Type B pancreatic cell (in vitro differentiated cells): ENCODE data around the gene PHOX2B. TPM values are rescaled to one million over a fixed set of nuclear protein-coding genes. Genes with fewer than 3 reads are reported as not detected.
"Not testable (repeated sequence)": the region's sequence is repeated elsewhere in the genome, so short reads cannot be mapped to it uniquely, and the experiment has no call there.

Experiments used
- DNase-seq: peaks from one replicate; pipeline ENCODE4 v3.0.0; 2021; ENCODE audit warnings: mixed read lengths; ENCODE audit not compliant: unreplicated experiment; ENCODE audit errors: extremely low spot score
- H3K27ac Mint-ChIP-seq: 2 replicates; pipeline ENCODE4 v1.8.0; 2021; ENCODE audit warnings: mild to moderate bottlenecking, mixed read lengths
- H3K27me3 Mint-ChIP-seq: 2 replicates; pipeline ENCODE4 v1.8.0; 2021; ENCODE audit warnings: mixed read lengths
- H3K36me3 Mint-ChIP-seq: 2 replicates; pipeline ENCODE4 v1.8.0; 2021; ENCODE audit warnings: mixed read lengths
- H3K4me1 Mint-ChIP-seq: one replicate; pipeline ENCODE4 v1.8.0; 2021; ENCODE audit warnings: mixed read lengths; ENCODE audit not compliant: unreplicated experiment
- H3K4me3 Mint-ChIP-seq: 2 replicates; pipeline ENCODE4 v1.8.0; 2021; ENCODE audit warnings: mild to moderate bottlenecking, mixed read lengths
- H3K9me3 Mint-ChIP-seq: 2 replicates; pipeline ENCODE4 v1.8.0; 2021; ENCODE audit warnings: mixed read lengths
- CTCF ChIP-seq: fragments of 200-600 bp; sonication (generic); conservative IDR thresholded peaks from 2 replicates; pipeline ENCODE4 v1.5.0; 2021; ENCODE audit warnings: antibody characterized with exemption, mild to moderate bottlenecking
- total RNA-seq: library from RNA; stranded (reverse); gene quantifications from 2 replicates; pipeline ENCODE4 v1.2.1, GENCODE V29; 2021; ENCODE audit warnings: low replicate concordance

Gene PHOX2B
- total RNA-seq, 1 donor from 2014 or later, result 1.7 TPM

- H3K27me3 Mint-ChIP-seq, result peaks cover 43% of the 10 kb centered on the region
- H3K4me3 Mint-ChIP-seq, result no peak overlapping the region
- TF ChIP-seq CTCF, result no peak
- H3K9me3 Mint-ChIP-seq, result no peaks in the 10 kb centered on the region
- H3K27ac Mint-ChIP-seq, result no peak overlapping the region
- no peaks in the 10 kb centered on the region for H3K4me1 Mint-ChIP-seq
- no peaks in the 10 kb centered on the region for H3K36me3 Mint-ChIP-seq
- no peak for DNase-seq
Observed at GRCh38 chr4:41714364-41715000, 34.0 kb downstream of the PHOX2B start.

GRCh38 chr4:41713768-41714167 lies 34.8 kb downstream of the PHOX2B start:
- no peaks in the 10 kb centered on the region for H3K4me1 Mint-ChIP-seq
- TF ChIP-seq CTCF, result no peak
- peaks cover 40% of the 10 kb centered on the region for H3K27me3 Mint-ChIP-seq
- no peak for DNase-seq
- H3K4me3 Mint-ChIP-seq, result no peak overlapping the region
- H3K27ac Mint-ChIP-seq, result no peak overlapping the region
- H3K9me3 Mint-ChIP-seq, result no peaks in the 10 kb centered on the region
- H3K36me3 Mint-ChIP-seq, result no peaks in the 10 kb centered on the region

GRCh38 chr4:41712425-41712824 lies 36.1 kb downstream of the PHOX2B start:
- TF ChIP-seq CTCF, result no peak
- DNase-seq, result no peak
- Mint-ChIP-seq H3K36me3 (no peaks in the 10 kb centered on the region), H3K27ac (no peak overlapping the region), H3K27me3 (peaks cover 46% of the 10 kb centered on the region), H3K4me1 (peaks cover 5% of the 10 kb centered on the region), H3K9me3 (no peaks in the 10 kb centered on the region), H3K4me3 (no peak overlapping the region)

GRCh38 chr4:41711654-41712053 lies 36.9 kb downstream of the PHOX2B start:
- not testable (repeated sequence) for DNase-seq, H3K27ac Mint-ChIP-seq, H3K9me3 Mint-ChIP-seq, H3K36me3 Mint-ChIP-seq, H3K4me1 Mint-ChIP-seq, H3K4me3 Mint-ChIP-seq
- peaks cover 43% of the 10 kb centered on the region for H3K27me3 Mint-ChIP-seq

- H3K27me3 Mint-ChIP-seq, result peaks cover 43% of the 10 kb centered on the region
- H3K4me1 Mint-ChIP-seq, result peaks cover 5% of the 10 kb centered on the region
- H3K4me3 Mint-ChIP-seq, result no peak overlapping the region
- DNase-seq, result no peak
- H3K9me3 Mint-ChIP-seq, result no peaks in the 10 kb centered on the region
- TF ChIP-seq CTCF, result no peak
- no peaks in the 10 kb centered on the region for H3K36me3 Mint-ChIP-seq
- H3K27ac Mint-ChIP-seq, result peak overlapping the region; percentile 41
Observed at GRCh38 chr4:41709844-41710481, 38.6 kb downstream of the PHOX2B start.

GRCh38 chr4:41703785-41704184 lies 44.7 kb downstream of the PHOX2B start:
- TF ChIP-seq CTCF, result no peak
- peaks cover 54% of the 10 kb centered on the region for H3K27me3 Mint-ChIP-seq
- no peaks in the 10 kb centered on the region for H3K36me3 Mint-ChIP-seq

More at GRCh38 chr4:41703785-41704184, 44.7 kb downstream of the PHOX2B start:
- Mint-ChIP-seq H3K27ac (no peak overlapping the region), H3K4me3 (no peak overlapping the region), H3K4me1 (peaks cover 5% of the 10 kb centered on the region), H3K9me3 (no peaks in the 10 kb centered on the region)
- DNase-seq, result no peak
